SU-DHL-6 (cell line): Measurements from ENCODE around the gene ABCB9.

Source experiments
- H2AFZ ChIP-seq: fragments of 200-600 bp; sonication (generic); 2 replicates; pipeline ENCODE4 v1.6.1; 2014; ENCODE audit warnings: low read depth, mild to moderate bottlenecking, moderate library complexity, mixed read lengths, antibody characterized with exemption, low read length; ENCODE audit not compliant: severe bottlenecking
- H3F3A ChIP-seq: fragments of 200-600 bp; shearing (Covaris generic); 2 replicates; pipeline ENCODE4 v1.6.0; 2016; ENCODE audit warnings: antibody characterized with exemption, mild to moderate bottlenecking; ENCODE audit not compliant: insufficient read depth
- H3K27ac ChIP-seq: fragments of 200-600 bp; sonication (generic); 2 replicates; pipeline ENCODE4 v1.5.1; 2016; ENCODE audit warnings: low read depth, mild to moderate bottlenecking, low read length, moderate library complexity, mixed read lengths
- H3K27me3 ChIP-seq: fragments of 200-600 bp; sonication (generic), shearing (Covaris generic); 2 replicates; pipeline ENCODE4 v1.6.0; 2014; ENCODE audit warnings: mild to moderate bottlenecking, low read length
- H3K36me3 ChIP-seq: fragments of 200-600 bp; sonication (generic); 2 replicates; pipeline ENCODE4 v1.6.1; 2014; ENCODE audit warnings: mild to moderate bottlenecking, low read length, mixed read lengths
- H3K4me2 ChIP-seq: fragments of 300-600, 200-600 bp; shearing (Covaris generic), sonication (generic); 2 replicates; pipeline ENCODE4 v1.6.0; 2014; ENCODE audit warnings: low read length, low read depth, mild to moderate bottlenecking; ENCODE audit not compliant: poor library complexity, severe bottlenecking
- H3K4me3 ChIP-seq: fragments of 200-600 bp; sonication (generic); 2 replicates; pipeline ENCODE4 v1.5.1; 2014; ENCODE audit warnings: antibody characterized with exemption, low read length, mild to moderate bottlenecking, mixed read lengths; ENCODE audit not compliant: insufficient read depth, poor library complexity, severe bottlenecking
- H3K79me2 ChIP-seq: fragments of 200-600 bp; sonication (generic); 2 replicates; pipeline ENCODE4 v1.6.1; 2014; ENCODE audit warnings: mild to moderate bottlenecking, low read length, moderate library complexity; ENCODE audit not compliant: insufficient read depth
- H3K9ac ChIP-seq: fragments of 200-600 bp; sonication (generic); 2 replicates; pipeline ENCODE4 v1.7.0; 2014; ENCODE audit warnings: mild to moderate bottlenecking, low read length
- H3K9me2 ChIP-seq: fragments of 200-600 bp; sonication (generic); replicated peaks from 2 replicates; pipeline ENCODE4 v1.6.1; 2014; ENCODE audit warnings: low read length; ENCODE audit not compliant: insufficient read depth
- H3K9me3 ChIP-seq: fragments of 200-600 bp; sonication (generic); 2 replicates; pipeline ENCODE4 v1.6.1; 2014; ENCODE audit warnings: low read length, mixed read lengths; ENCODE audit not compliant: insufficient read depth
- H4K20me1 ChIP-seq: fragments of 200-600 bp; sonication (generic); 2 replicates; pipeline ENCODE4 v1.6.1; 2014; ENCODE audit warnings: low read depth, mild to moderate bottlenecking, antibody characterized with exemption, low read length, moderate library complexity, mixed read lengths
- EZH2phosphoT487 ChIP-seq: fragments of 200-600 bp; sonication (generic), shearing (Covaris generic); conservative IDR thresholded peaks from 2 replicates; pipeline ENCODE4 v1.6.1; 2018; ENCODE audit warnings: mild to moderate bottlenecking, antibody characterized with exemption, low read length, moderate library complexity, mixed read lengths
- TF ChIP-seq, protein P1 (sequence below): fragments of 200-600 bp; sonication (generic); IDR thresholded peaks from one replicate; pipeline ENCODE4 v1.5.1; 2017; ENCODE audit warnings: antibody characterized with exemption, mild to moderate bottlenecking, low read length, moderate library complexity; ENCODE audit not compliant: insufficient read depth, poor library complexity, severe bottlenecking

ABCB9 gene

DNA sequence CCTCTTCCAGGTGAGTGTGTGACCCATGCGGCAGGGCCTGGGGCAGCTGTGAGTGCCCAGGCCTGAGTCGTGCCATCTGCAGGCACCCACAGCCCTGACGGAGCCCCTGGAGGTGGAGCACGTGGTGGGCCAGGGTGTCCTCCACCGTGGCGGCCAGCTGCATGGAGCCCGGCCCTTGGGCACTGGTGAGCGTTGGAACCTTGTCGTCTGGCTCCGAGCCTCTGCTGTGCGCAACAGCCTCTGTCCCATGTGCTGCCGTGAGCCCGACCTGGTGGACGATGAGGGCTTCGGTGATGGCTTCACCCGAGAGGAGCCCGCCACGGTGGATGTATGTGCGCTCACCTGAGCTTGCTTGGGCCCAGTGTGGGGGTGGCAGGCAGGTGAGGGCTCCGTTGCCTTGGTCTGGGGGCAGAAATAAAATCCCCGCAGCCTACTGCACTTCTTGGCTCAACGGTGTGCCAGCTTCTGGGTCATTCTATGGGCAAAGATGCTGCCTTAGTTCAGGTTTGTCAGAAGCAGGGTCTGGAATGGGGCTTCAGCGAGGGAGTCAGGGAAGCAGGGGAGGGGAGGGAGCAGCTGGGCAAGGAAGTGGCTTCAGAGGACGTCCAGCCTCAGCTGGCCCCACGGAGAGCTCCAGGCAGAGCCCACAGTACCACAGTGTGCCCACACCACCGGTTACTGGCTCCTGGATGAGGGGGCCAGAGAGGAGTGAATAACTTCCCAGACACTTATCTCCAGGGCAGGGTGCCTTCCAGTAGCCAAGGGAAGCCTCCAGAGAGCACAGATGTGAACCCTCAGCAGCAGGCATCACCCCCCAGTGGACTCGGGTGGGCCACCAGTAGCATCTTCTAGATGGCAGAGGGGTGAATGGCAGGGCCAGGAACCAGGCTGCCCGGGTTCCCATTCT lies 13.0 kb upstream of the ABCB9 start:
- Histone ChIP-seq H3F3A (peaks cover 6% of the 10 kb centered on the region; the same call in 1 of the 2 replicates), H4K20me1 (no peaks in the 10 kb centered on the region), H3K4me3 (peak overlapping the region; percentile 94), H3K9ac (peak overlapping the region; percentile 96), H2AFZ (peak overlapping the region; percentile 61), H3K79me2 (peaks cover 15% of the 10 kb centered on the region; the same call in 1 of the 2 replicates), H3K9me2 (no peaks in the 10 kb centered on the region), H3K27ac (no peak overlapping the region), H3K27me3 (no peaks in the 10 kb centered on the region), H3K4me2 (peak overlapping the region; percentile 75), H3K36me3 (no peaks in the 10 kb centered on the region), H3K9me3 (no peaks in the 10 kb centered on the region)
- TF ChIP-seq EZH2phosphoT487, result no peak
- TF ChIP-seq, protein P1, sequence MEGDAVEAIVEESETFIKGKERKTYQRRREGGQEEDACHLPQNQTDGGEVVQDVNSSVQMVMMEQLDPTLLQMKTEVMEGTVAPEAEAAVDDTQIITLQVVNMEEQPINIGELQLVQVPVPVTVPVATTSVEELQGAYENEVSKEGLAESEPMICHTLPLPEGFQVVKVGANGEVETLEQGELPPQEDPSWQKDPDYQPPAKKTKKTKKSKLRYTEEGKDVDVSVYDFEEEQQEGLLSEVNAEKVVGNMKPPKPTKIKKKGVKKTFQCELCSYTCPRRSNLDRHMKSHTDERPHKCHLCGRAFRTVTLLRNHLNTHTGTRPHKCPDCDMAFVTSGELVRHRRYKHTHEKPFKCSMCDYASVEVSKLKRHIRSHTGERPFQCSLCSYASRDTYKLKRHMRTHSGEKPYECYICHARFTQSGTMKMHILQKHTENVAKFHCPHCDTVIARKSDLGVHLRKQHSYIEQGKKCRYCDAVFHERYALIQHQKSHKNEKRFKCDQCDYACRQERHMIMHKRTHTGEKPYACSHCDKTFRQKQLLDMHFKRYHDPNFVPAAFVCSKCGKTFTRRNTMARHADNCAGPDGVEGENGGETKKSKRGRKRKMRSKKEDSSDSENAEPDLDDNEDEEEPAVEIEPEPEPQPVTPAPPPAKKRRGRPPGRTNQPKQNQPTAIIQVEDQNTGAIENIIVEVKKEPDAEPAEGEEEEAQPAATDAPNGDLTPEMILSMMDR, result no peak

DNA sequence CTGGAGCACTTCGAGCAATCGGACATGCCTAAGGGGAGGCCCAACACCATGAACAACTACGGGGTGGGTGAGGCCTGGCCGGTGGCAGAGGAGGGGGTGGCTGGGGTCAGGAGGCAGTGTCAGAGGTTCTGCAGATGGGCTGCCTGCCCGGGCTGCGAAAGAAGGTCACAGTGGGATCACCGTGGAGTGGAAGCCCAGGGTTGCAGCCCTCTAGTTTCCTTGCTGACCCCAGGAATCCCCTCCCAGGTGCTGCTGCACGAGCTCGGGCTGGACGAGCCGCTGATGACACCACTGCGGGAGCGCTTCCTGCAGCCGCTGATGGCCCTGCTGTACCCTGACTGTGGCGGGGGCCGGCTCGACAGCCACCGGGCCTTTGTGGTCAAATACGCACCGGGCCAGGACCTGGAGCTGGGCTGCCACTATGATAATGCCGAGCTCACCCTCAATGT lies 12.3 kb upstream of the ABCB9 start:
- no peak overlapping the region for H2AFZ ChIP-seq
- H3K9me3 ChIP-seq, result no peaks in the 10 kb centered on the region
- H3K27ac ChIP-seq, result no peak overlapping the region
- no peak overlapping the region for H3K9ac ChIP-seq
- no peaks in the 10 kb centered on the region for H3F3A ChIP-seq
- TF ChIP-seq, protein P1, result no peak
- TF ChIP-seq EZH2phosphoT487, result no peak
- no peak overlapping the region for H3K4me2 ChIP-seq
- no peaks in the 10 kb centered on the region for H3K36me3 ChIP-seq
- peaks cover 15% of the 10 kb centered on the region; the same call in 1 of the 2 replicates for H3K79me2 ChIP-seq
- H3K27me3 ChIP-seq, result no peaks in the 10 kb centered on the region
- no peak overlapping the region for H3K4me3 ChIP-seq
- no peaks in the 10 kb centered on the region for H4K20me1 ChIP-seq
- no peaks in the 10 kb centered on the region for H3K9me2 ChIP-seq

DNA sequence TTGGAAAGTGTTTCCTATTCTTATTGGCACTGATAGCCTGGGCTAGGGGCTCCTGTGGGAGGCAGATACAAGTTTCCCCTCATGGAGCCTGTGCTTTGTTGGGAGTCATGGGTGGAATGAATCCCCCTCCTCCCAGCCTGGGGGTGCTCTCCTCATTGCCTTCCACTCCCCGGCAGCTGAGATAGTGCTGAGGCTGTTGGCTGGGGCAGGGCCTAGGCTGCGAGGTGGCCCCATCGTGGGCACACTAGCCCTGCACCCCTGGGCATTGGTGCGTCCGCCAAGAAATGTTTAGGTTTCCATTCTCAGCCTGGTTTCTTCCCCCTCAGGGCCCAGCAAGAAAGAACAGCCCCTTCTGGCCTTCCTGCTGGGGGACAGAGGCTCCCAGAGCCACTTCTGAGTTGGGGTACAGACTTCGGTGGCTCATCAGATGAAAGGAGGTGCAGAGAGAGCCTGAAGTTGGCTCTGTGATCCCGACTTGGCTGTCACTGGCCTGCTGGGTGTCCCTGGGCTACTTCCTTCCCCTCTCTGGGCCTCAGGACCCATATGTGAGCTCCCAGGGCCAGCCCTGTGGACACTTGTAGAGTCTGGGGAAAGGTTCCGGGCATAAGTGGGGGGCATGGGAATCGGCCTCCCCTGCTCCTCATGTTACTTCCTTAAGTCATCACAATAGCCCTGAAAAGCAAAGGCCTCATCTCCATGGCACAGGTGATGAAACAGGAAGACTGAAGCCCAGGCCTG lies 11.6 kb upstream of the ABCB9 start:
- Histone ChIP-seq H3K36me3 (no peaks in the 10 kb centered on the region), H3K79me2 (peaks cover 15% of the 10 kb centered on the region; the same call in 1 of the 2 replicates), H3F3A (no peaks in the 10 kb centered on the region), H3K9me2 (no peaks in the 10 kb centered on the region), H3K27ac (no peak overlapping the region), H3K27me3 (no peaks in the 10 kb centered on the region), H3K4me3 (no peak overlapping the region), H4K20me1 (no peaks in the 10 kb centered on the region), H3K4me2 (no peak overlapping the region), H2AFZ (no peak overlapping the region), H3K9ac (no peak overlapping the region), H3K9me3 (no peaks in the 10 kb centered on the region)
- TF ChIP-seq, protein P1, result no peak
- TF ChIP-seq EZH2phosphoT487, result no peak
